Fibroblast of peridontal ligament (primary cell): ENCODE measurements around the gene MAGEA12.
"Not testable (repeated sequence)": the region's sequence is repeated elsewhere in the genome, so short reads cannot be mapped to it uniquely, and the experiment has no call there.

Experiments
- DNase-seq: peaks from one replicate; pipeline ENCODE4 v3.0.0-alpha.2; 2010; ENCODE audit errors: extremely low read depth

The MAGEA12 gene

GRCh38 chrX:152766562-152766961 is 33.0 kb downstream of the MAGEA12 start:
- DNase-seq: not testable (repeated sequence)

GRCh38 chrX:152769549-152770289 is 36.2 kb downstream of the MAGEA12 start, which contains the start of gene MAGEA6:
Gene MAGEA6, minus strand, starts transcription at chrX:152769689. Its CDS starts 2,039 bp downstream, at chrX:152767650.
- DNase-seq: not testable (repeated sequence)

- not testable (repeated sequence) for DNase-seq
These were observed 53.5 kb downstream of the MAGEA12 start for GRCh38 chrX:152787062-152787461.
